ENCODE measurements around the gene MYRIP.

MYRIP gene

GRCh38 chr3:39965461-39965860 lies 156.1 kb downstream of the MYRIP start:
- no peaks in the 10 kb centered on the region for H3K4me1 ChIP-seq (ENCODE audit: control insufficient read depth, insufficient read depth, low read length, poor library complexity, severe bottlenecking)
- H3K9me3 ChIP-seq (ENCODE audit: control insufficient read depth, low read length), result no peaks in the 10 kb centered on the region
- H3K27ac ChIP-seq (ENCODE audit: low read depth, low read length, severe bottlenecking), result no peak overlapping the region
- H3K36me3 ChIP-seq (ENCODE audit: control insufficient read depth, insufficient read depth, low read length), result no peaks in the 10 kb centered on the region
- no peak overlapping the region for H3K4me3 ChIP-seq (ENCODE audit: extremely low read depth, insufficient read depth, low read length, poor library complexity, severe bottlenecking)

DNA sequence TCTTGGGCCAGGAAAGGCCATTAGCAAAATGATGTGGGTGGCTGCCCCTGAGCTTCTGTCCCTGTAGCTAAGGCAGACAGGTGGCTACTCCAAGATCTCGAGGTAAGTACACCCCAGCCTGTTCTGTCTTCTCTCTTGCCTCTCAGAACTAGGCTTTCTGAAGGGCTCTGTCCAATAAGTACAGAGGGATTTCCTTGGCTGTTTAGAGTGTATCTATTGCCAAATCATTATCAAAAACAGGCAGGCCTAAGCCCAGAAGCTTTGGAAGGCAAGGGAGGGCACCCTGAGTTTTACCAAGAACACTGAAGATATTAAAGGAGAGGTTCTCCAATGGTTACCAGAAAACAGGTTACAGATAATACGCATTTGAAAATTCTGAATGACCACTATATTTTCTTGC lies 156.6 kb downstream of the MYRIP start:
- Histone ChIP-seq H3K4me3 (ENCODE audit: extremely low read depth, insufficient read depth, low read length, poor library complexity, severe bottlenecking) (no peak overlapping the region), H3K9me3 (ENCODE audit: control insufficient read depth, low read length) (no peaks in the 10 kb centered on the region), H3K27ac (ENCODE audit: low read depth, low read length, severe bottlenecking) (no peak overlapping the region), H3K36me3 (ENCODE audit: control insufficient read depth, insufficient read depth, low read length) (no peaks in the 10 kb centered on the region), H3K4me1 (ENCODE audit: control insufficient read depth, insufficient read depth, low read length, poor library complexity, severe bottlenecking) (no peaks in the 10 kb centered on the region)
- WGBS, 2 experiments (ENCODE audit: insufficient coverage in 2 of 2), result 100% methylated on average over 1 of the region's 2 CpGs; no CpG with 5 or more reads in 1 of the 2 experiments

DNA sequence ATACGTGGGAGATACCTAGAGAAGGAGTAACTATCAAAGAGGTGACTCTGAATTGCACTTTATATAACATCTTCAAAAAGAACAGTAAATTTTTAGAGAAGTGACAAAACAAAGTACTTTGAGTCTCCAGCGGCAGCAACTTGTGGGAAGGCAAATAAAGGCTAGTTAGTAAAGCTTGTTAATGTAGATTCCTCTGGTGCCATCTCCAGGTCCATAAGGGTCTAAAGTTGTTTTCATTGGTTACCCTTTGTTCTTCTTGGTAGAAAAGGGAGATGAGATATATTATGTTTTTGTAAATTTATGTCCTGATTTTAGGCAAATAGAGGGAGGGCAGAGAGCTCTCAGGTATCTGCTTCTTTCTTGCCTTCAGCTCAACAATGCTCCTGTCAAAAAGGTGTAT lies 161.6 kb downstream of the MYRIP start:
- WGBS, 2 experiments (ENCODE audit: insufficient coverage in 2 of 2), result 75 to 87% methylated on average over 1 of the region's 2 CpGs
- H3K36me3 ChIP-seq (ENCODE audit: control insufficient read depth, insufficient read depth, low read length), result no peaks in the 10 kb centered on the region
- no peaks in the 10 kb centered on the region for H3K9me3 ChIP-seq (ENCODE audit: control insufficient read depth, low read length)
- H3K27ac ChIP-seq (ENCODE audit: low read depth, low read length, severe bottlenecking), result no peak overlapping the region
- no peak overlapping the region for H3K4me3 ChIP-seq (ENCODE audit: extremely low read depth, insufficient read depth, low read length, poor library complexity, severe bottlenecking)
- H3K4me1 ChIP-seq (ENCODE audit: control insufficient read depth, insufficient read depth, low read length, poor library complexity, severe bottlenecking), result no peaks in the 10 kb centered on the region

- Histone ChIP-seq H3K36me3 (ENCODE audit: control insufficient read depth, insufficient read depth, low read length) (no peaks in the 10 kb centered on the region), H3K27ac (ENCODE audit: low read depth, low read length, severe bottlenecking) (no peak overlapping the region), H3K4me1 (ENCODE audit: control insufficient read depth, insufficient read depth, low read length, poor library complexity, severe bottlenecking) (no peaks in the 10 kb centered on the region), H3K9me3 (ENCODE audit: control insufficient read depth, low read length) (no peaks in the 10 kb centered on the region), H3K4me3 (ENCODE audit: extremely low read depth, insufficient read depth, low read length, poor library complexity, severe bottlenecking) (no peak overlapping the region)
- WGBS, 2 experiments (ENCODE audit: insufficient coverage in 2 of 2), result no CpG with 5 or more reads among the region's 3 CpGs
Observed at GRCh38 chr3:39971559-39972031, 162.2 kb downstream of the MYRIP start.

DNA sequence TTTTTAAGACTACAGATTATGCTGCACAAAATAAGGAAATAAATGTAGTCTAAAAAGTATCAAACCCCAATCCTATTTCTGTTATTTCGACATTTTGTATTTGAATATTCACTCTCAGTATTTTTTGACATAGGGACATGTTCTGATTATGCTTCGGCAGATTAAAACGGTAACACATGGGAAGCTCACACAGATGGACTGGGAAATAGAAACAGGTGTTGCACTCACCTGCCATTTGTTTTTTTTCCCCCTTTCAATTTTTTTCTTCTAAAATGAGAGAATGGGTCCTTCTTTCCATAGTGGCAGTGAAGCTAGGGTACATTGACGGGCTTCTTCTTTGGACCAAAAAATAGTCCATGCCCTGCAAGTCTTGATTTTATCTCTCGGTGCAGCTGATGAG lies 163.1 kb downstream of the MYRIP start:
- WGBS, 2 experiments (ENCODE audit: insufficient coverage in 2 of 2), result 80 to 100% methylated on average over 2 of the region's 5 CpGs
- Histone ChIP-seq H3K27ac (ENCODE audit: low read depth, low read length, severe bottlenecking) (no peak overlapping the region), H3K4me1 (ENCODE audit: control insufficient read depth, insufficient read depth, low read length, poor library complexity, severe bottlenecking) (no peaks in the 10 kb centered on the region), H3K36me3 (ENCODE audit: control insufficient read depth, insufficient read depth, low read length) (no peaks in the 10 kb centered on the region), H3K9me3 (ENCODE audit: control insufficient read depth, low read length) (no peaks in the 10 kb centered on the region), H3K4me3 (ENCODE audit: extremely low read depth, insufficient read depth, low read length, poor library complexity, severe bottlenecking) (no peak overlapping the region)

DNA sequence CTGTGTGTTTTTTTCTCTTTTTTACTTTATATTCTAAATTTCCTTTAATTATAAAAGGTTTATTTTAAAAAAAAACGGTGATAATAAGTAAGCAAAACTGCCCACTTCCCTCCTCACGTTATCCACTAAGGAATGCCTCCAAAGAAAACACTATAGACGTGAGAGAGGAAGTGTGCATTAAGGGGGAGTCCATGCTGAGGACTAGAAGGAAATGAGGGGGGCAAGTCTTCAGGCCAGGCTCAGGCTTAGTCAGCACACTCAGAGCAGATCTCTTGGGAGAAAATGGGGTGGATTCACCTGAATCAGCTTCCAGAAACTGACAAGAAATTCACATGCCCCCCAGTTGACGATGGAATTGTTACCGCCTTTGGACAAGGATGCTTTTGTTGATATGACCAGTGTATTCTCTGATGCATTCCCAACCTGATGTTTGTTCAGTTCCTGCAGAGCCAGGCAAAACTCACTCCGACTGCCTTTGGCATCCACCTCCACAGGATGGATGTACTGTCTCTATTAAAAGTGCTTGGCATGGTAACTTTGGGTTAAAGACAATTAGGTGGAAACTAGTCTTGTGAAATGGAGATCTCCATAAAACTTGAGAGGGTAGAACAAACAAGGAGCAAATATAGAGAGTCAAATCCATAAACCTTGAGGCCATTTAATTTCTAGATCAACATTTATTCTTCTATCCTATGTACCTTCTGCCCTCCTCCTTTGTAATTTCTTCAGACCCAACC lies 167.8 kb downstream of the MYRIP start:
- Histone ChIP-seq H3K36me3 (ENCODE audit: control insufficient read depth, insufficient read depth, low read length) (no peaks in the 10 kb centered on the region), H3K4me3 (ENCODE audit: extremely low read depth, insufficient read depth, low read length, poor library complexity, severe bottlenecking) (no peak overlapping the region), H3K9me3 (ENCODE audit: control insufficient read depth, low read length) (no peaks in the 10 kb centered on the region), H3K4me1 (ENCODE audit: control insufficient read depth, insufficient read depth, low read length, poor library complexity, severe bottlenecking) (no peaks in the 10 kb centered on the region), H3K27ac (ENCODE audit: low read depth, low read length, severe bottlenecking) (no peak overlapping the region)
- 100% methylated on average over 1 to 2 of the region's 6 CpGs for WGBS, 2 experiments (ENCODE audit: insufficient coverage in 2 of 2)

- WGBS, 2 experiments (ENCODE audit: insufficient coverage in 2 of 2), result 92% methylated on average over 2 of the region's 3 CpGs; no CpG with 5 or more reads in 1 of the 2 experiments
- Histone ChIP-seq H3K4me1 (ENCODE audit: control insufficient read depth, insufficient read depth, low read length, poor library complexity, severe bottlenecking) (no peaks in the 10 kb centered on the region), H3K27ac (ENCODE audit: low read depth, low read length, severe bottlenecking) (no peak overlapping the region), H3K36me3 (ENCODE audit: control insufficient read depth, insufficient read depth, low read length) (no peaks in the 10 kb centered on the region), H3K9me3 (ENCODE audit: control insufficient read depth, low read length) (no peaks in the 10 kb centered on the region), H3K4me3 (ENCODE audit: extremely low read depth, insufficient read depth, low read length, poor library complexity, severe bottlenecking) (no peak overlapping the region)
Observed at GRCh38 chr3:39978308-39978707, 168.9 kb downstream of the MYRIP start.

DNA sequence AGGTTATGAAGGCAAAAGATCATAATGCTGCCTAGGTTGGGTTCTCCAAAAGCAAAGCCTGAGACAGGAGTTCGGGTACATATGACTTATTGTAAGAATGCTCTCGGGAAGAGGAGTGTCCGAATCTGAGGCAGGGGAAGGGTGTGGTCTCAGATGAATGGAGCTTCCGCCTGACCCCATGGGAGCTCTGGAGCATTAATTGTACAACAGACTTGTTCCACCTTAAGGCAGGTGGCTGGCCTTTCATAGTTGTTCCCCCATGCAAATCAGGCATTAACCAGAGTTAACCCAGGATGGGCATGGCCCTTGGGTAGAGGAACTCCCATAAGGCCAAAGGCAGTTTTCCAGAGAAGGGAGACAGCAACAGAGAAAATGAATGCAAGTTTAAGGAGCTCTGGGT lies 170.6 kb downstream of the MYRIP start:
- no peaks in the 10 kb centered on the region for H3K36me3 ChIP-seq (ENCODE audit: control insufficient read depth, insufficient read depth, low read length)
- WGBS, 2 experiments (ENCODE audit: insufficient coverage in 2 of 2), result 61 to 79% methylated on average over 3 to 4 of the region's 4 CpGs
- no peak overlapping the region for H3K27ac ChIP-seq (ENCODE audit: low read depth, low read length, severe bottlenecking)
- no peaks in the 10 kb centered on the region for H3K9me3 ChIP-seq (ENCODE audit: control insufficient read depth, low read length)
- H3K4me1 ChIP-seq (ENCODE audit: control insufficient read depth, insufficient read depth, low read length, poor library complexity, severe bottlenecking), result no peaks in the 10 kb centered on the region
- H3K4me3 ChIP-seq (ENCODE audit: extremely low read depth, insufficient read depth, low read length, poor library complexity, severe bottlenecking), result no peak overlapping the region

- no CpG with 5 or more reads among the region's 3 CpGs for WGBS, 2 experiments (ENCODE audit: insufficient coverage in 2 of 2)
- Histone ChIP-seq H3K27ac (ENCODE audit: low read depth, low read length, severe bottlenecking) (no peak overlapping the region), H3K4me1 (ENCODE audit: control insufficient read depth, insufficient read depth, low read length, poor library complexity, severe bottlenecking) (no peaks in the 10 kb centered on the region), H3K4me3 (ENCODE audit: extremely low read depth, insufficient read depth, low read length, poor library complexity, severe bottlenecking) (no peak overlapping the region), H3K9me3 (ENCODE audit: control insufficient read depth, low read length) (no peaks in the 10 kb centered on the region), H3K36me3 (ENCODE audit: control insufficient read depth, insufficient read depth, low read length) (no peaks in the 10 kb centered on the region)
Observed at GRCh38 chr3:39980781-39981180, 171.4 kb downstream of the MYRIP start.

DNA sequence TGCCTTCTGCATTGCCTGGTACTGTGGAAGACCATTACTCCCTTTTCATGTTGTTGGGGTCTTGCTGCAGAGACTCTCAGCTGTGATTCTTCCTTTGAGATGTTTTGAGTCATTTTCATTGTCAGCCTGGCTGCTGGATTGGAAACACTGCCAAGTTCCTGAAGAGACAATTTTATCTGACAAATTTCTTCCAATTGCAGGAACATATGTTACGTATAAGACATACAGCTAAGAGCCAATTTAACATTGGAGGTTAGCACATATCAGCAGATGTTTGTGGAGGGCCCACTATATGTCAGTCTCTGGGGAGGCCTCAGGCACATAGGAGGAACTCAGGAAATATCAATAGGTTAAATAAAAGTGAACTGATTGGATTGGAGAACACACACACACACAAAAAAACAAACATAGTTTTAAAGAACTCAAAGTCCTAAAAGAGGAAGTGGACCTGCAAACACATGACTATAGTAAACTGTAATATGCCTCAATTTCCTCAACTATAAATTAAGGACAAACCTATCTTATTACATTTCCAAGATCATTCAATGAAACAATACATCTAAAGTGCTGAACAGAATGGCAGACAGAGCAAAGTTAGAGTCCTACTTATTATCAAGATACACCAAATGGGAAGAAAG lies 172.3 kb downstream of the MYRIP start:
- H3K36me3 ChIP-seq (ENCODE audit: control insufficient read depth, insufficient read depth, low read length), result no peaks in the 10 kb centered on the region
- WGBS, 2 experiments (ENCODE audit: insufficient coverage in 2 of 2), result 83% methylated on average over 1 of the region's 1 CpG; no CpG with 5 or more reads in 1 of the 2 experiments
- H3K27ac ChIP-seq (ENCODE audit: low read depth, low read length, severe bottlenecking), result no peak overlapping the region
- H3K4me1 ChIP-seq (ENCODE audit: control insufficient read depth, insufficient read depth, low read length, poor library complexity, severe bottlenecking), result no peaks in the 10 kb centered on the region
- no peak overlapping the region for H3K4me3 ChIP-seq (ENCODE audit: extremely low read depth, insufficient read depth, low read length, poor library complexity, severe bottlenecking)
- no peaks in the 10 kb centered on the region for H3K9me3 ChIP-seq (ENCODE audit: control insufficient read depth, low read length)

DNA sequence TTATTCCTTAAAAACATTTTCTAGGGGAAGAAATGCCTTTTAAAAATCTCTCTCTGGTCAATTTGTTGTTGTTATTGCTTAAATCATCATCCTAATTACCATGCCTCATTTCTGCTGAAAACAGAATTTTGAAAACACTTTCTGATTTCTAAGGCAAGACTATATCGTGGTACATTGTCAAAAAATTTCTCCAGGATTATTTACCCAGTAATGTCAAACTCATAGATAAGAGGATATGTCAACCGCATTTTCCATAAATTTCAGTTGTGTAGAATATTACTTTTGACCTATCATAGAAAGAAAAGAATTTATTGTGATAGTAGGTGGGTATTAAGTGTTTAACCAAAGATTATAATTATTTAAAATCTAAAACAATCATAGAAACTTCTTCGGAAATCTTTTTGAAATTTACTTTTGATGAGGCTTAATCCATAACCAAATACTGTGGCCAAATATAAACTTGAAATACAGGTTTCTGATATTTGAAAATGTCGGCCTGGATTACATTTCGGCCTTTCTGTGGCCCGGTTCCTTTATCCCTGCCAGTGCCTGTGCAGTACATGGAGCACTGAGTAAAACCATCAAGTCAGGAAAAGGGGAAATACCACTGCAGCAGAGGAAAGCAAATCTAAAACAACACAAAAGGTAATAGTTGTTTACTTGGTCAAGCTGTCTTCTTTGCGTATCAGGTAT lies 173.4 kb downstream of the MYRIP start:
- Histone ChIP-seq H3K27ac (ENCODE audit: low read depth, low read length, severe bottlenecking) (no peak overlapping the region), H3K4me1 (ENCODE audit: control insufficient read depth, insufficient read depth, low read length, poor library complexity, severe bottlenecking) (no peaks in the 10 kb centered on the region), H3K36me3 (ENCODE audit: control insufficient read depth, insufficient read depth, low read length) (no peaks in the 10 kb centered on the region), H3K9me3 (ENCODE audit: control insufficient read depth, low read length) (no peaks in the 10 kb centered on the region), H3K4me3 (ENCODE audit: extremely low read depth, insufficient read depth, low read length, poor library complexity, severe bottlenecking) (no peak overlapping the region)
- WGBS, 2 experiments (ENCODE audit: insufficient coverage in 2 of 2), result no CpG with 5 or more reads among the region's 7 CpGs

Measured in mesodermal cell (in vitro differentiated cells).